ENCODE measurements around the gene CENPF.

GRCh38 chr1:214648801-214649200 is 45.8 kb downstream of the CENPF start:
- TF ChIP-seq TAF1 (IDR thresholded peaks at IDR 0.05; ENCODE audit: low read depth, low read length) (no peak), POLR2AphosphoS5 (IDR thresholded peaks at IDR 0.05; ENCODE audit: low read depth, low read length) (no peak), POLR2A (IDR thresholded peaks at IDR 0.05; ENCODE audit: low read depth, low read length) (no peak)

Data from GM12891 (cell line).